Stromal cell of bone marrow (primary cell): ENCODE measurements around the gene COL7A1.

ENCODE experiments used
- DNase-seq: peaks from one replicate; pipeline ENCODE4 v3.0.0-alpha.2; 2012; ENCODE audit warnings: low read depth

Gene COL7A1

DNA sequence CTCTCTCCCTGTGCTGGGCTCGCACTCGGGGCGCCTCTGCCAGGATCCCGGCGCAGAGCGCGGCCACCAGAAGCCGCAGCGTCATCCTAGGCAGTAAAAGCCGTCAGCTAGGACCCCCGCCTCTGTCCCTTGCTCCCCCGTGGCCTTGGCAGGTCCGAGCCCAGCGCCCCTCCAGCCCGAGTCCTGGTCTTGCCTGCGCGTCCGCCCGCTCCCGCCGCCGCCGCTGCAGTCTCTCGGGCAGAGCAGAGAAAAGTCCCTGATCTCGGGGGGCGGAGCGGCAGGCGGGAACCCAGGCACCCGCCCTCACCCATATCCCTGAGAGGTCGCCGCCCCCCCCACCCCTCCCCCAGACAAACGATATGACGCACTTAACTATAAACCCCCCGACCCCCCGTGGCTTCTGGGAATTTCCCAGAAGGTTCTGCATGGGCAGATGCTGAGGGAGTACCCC lies at the start of gene COL7A1:
Gene COL7A1 (minus strand): TSS at position 255 of the 451 bp plus-strand sequence. CDS start 170 bp downstream, at position 85.
- no peak for DNase-seq

DNA sequence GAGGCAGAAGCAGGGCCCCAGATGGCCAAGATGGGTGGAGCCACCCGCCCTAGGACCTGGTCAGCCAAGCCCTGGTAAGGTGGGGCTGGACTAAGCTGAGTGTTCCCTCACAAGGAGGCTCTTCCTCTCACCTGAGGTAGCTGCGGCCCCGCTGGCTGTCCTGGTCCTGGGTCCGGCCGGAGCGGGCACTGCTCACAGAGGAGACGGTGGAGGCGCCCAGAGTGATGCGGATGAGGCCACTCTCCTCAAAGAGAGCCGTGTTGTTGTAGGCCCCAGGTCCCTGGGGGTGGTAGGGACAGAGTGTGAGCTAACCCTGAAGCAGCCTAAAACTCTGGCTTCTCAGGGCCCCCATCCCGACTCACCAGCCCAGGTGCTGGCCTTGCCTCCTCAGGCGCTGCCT lies 47.5 kb upstream of the COL7A1 start:
- no peak for DNase-seq

DNA sequence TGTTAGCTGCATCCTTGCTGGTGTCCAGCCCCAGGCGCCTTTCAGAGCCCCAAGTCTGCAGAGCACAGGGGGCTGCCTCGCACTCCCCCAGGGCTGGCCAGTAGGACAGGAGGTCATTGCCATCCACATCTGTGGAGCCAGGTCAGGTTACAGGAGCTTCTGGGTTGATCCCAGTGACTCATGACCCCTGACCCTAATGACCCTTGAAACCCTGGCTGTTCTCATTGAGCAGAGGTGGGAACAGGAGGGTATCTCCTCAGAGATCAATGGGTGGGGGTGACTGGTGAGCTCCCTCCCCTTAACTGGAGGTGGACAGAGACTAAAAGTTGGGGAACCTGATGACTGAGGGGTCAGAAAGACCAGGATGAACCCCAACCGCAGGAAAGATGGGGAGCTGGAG lies 46.3 kb upstream of the COL7A1 start:
- no peak for DNase-seq

DNA sequence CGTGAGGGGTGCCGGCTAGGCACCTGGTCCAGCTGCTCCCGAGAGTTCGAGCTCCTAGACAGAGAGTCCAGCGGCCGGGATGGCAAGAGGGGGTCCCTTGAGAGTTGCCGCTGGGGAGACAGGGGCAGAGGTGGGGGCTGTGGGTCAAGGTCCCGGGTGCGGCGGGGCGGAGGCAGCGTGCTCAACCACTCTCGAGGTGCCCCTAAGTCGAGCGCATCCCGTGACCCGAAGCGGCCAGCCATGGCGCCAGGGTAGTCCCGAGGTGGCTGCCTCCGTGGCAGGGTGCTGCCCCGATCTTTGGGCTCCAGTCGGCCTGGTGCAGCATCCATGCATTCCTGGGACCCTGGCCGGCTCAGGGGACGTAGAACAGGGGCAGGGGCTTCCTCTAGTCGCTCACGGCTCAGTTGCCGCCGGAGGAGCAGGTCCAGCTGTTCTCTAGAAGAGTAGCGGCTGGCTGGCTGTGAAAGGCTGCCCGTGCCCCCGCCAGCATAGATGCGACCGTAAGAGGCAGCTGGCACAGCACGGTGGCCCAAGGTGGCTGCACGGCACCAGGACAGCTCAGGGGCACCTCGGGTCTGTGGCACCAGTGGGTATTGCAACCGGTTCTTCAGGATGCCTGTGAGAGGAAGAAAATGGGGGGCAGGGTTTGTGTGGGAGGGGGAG lies 44.9 kb upstream of the COL7A1 start:
- no peak for DNase-seq

DNA sequence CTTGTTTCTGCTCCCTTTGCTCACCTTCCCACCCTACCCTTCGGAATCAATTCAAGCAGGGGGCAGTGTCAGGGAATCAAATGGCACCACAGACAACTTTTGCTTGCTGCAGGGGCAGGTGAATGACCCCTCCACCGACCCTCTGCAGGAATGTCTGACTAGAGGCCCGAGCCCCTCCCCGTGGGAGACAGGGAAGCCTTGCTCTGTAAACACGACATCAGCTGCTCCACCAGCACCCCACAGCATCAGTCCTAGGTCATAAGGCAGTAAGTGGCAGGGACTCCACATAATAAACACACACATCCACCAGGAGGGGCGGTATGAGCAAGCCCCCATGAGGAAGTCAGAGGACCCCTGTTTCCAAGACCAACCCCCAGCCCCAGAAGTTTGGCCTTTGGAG lies 42.2 kb upstream of the COL7A1 start:
- no peak for DNase-seq

DNA sequence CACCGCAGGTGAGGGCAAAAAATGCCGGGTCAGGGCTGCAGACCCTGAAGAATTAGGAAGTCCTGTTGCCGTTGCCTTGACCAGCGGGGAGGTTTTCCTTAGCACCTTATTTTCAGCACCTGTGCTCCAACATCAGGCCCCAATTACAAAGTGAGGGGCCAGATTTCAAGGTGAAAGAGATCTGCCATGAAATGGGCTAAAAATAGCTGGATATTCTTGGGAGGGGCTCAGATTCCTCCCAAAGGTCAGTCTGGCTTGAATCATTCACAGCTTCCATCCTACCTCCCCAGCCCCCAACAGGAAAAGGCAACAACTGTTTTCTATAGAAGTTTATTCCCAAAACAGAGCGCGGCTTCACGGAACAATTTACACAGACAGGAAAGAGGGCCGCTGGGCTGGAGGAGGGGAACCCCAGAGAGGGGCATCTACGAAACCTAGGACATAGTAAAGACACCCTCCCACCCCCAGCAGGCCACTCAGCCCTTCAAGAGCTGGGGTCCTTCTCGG lies 41.1 kb upstream of the COL7A1 start:
- DNase-seq = no peak

DNA sequence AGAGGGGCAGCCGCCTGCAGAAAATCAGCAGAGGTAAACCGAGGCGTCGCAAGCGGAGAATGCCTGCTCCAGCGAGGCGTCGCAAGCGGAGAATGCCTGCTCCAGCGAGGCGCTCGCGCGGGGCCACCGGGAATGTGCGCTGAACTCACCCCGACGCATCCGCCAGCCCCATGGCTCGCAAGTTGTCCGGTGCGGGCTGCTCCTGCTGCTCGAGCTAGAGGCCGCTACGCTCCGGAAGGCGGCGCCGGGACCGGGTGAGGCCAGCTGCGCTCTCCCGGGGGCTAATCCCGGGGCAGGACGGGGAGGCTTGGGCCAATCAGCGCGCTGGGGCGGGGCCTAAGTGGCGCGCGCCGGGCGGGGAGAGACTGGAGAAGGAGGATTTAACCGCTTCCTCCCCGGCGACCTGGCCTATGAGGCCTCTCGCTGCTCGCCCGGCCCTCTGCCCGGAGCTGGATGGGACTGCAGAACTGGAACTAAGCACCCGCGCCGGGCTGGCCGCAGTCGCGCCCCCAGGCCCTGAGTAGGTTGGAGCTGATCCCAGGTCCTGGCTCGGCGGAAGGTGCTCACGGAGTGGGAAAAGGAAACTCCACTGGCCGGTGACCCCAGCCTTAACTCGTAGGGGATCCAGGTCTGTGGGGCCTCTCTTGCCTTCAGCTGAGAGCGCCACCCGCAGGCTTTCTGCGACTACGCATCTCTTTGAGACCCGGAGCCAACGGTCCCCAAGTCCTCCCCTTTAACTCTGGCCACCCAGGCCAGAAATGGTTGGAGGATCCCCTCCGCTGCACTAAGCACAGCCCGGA lies 40.3 kb upstream of the COL7A1 start, which contains the start of gene SLC26A6:
Gene SLC26A6 (minus strand): TSS at position 240 of the 800 bp plus-strand sequence. CDS start 68 bp downstream, at position 172.
- DNase-seq = peak; percentile 95

DNA sequence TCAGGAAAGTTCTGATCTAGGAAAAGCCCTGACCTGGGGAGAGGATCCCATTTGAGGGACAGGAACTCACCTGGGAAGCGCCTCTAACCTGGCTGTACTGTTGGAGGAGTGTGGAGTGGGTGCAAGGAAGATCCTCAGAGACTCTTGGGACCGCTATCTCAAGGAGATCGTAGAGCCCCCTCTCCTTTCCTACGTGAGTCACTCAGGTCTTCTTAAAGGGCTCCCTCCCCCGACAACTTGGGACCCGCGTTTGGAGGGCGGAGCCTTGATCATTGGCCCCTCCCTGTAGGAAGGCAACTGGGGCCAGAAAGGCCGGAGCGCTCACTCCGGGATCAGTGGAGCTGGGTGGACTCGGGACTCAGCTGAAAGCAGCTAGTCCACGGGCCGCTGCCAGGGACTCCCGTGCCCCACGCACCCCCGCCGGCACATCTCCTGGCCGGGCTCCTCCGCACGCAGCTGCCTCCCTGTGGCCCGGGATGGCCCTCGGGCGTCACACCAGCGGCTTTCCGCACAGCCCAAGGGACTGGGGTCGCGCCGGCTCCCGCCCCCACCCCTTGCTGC lies 39.6 kb upstream of the COL7A1 start:
- DNase-seq = peak; percentile 21

DNA sequence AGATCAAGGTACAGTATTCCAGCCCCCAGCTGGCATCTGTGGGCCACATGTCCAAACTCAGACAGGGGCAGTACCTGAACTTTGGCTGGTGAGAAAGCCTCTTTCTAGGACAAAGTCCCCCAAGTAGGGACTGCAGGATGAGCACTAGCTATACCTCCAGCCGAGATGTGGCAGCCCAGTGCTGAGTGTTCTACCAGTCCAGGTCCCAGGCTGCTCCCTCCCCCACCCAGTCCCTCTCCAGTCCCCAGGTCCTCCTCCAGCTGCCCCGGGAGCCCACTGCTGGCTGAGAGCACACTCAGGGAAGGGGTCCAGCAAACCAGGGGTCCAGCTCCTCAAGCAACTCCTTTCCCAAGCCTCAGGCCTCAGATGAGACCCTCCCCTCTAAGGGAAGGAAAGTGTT lies 38.6 kb upstream of the COL7A1 start:
- DNase-seq = no peak

DNA sequence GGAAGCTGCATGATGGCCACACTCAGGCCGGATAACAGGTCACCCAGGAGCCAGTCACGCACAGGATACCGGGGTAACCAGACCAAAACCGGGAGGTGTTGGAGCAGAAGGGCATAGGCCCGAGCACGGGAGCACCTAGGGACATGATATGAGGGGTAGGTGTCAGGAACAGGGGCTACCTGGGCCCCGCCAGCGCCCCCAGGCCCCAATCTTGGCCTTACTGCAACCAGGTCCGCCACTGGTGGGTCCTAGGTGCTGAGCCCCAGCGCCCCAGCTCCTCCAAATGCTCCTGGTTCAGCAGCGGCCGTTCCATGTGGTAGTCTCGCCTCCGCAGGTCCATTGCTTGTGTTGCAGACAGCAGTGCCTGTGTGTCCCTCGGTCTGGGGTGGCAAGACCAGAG lies 38.1 kb upstream of the COL7A1 start:
- DNase-seq = no peak

DNA sequence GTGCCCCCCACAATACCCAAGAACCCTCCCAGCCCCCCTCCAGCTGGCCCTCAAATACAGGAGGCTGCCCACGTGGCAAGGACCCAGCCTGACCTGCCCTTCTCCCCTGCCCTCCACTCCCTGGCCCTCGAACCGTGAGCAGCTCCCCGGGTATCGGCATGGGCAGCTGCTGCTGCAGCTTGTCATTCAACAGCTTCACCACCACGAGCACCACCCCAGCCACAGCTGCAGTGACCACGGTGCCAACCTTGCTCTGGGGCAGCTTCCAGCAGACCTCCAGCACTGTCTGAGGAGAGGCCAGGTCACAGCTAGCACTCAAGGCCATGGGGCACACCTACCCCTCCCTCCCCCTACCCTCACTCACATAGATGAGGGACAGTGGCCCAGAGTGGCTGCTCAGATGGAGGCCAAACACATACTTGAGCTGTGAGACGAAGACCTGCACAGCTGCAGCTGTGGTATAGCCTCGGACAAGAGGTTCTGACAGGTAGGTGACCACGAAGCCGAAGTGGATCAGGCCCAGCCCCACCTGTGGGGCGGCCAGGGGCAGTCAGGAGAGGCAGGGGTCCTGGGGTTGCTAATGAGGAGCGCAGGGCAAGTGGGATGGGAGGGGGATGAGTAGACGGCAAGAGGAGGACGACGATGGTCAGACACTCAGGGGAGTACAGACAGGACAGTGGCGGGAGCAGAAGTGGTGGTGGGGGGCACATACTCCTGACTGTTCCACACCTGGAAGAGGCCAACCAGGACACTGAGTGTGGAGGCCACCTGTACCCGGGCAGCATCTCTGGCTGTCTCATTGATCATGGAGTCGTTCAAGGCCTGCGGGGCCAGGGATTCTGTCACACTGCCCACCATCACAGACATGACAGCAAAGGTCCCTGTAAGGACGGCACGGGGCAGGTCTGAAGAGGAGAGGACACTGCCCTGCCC lies 36.7 kb upstream of the COL7A1 start:
- no peak for DNase-seq

DNA sequence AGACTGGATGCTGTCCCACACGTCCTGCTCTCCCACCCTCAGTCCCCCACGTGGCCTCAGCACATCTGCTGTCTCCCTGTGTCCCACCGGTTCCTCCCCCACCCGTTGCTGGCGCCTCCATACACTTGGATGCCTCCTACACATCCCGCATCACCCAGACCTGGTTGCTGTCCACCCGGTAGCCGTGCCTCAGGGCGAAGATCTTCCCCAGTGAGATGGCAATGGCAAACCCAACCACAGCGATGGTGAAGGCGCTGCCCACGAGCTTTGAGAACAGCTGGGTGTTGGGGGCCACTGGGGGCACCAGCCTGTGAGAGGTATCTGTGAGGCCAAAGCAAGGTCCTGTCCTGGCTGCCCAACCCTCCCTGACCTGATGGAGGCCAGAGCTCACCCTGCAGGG lies 35.7 kb upstream of the COL7A1 start:
- DNase-seq = no peak

DNA sequence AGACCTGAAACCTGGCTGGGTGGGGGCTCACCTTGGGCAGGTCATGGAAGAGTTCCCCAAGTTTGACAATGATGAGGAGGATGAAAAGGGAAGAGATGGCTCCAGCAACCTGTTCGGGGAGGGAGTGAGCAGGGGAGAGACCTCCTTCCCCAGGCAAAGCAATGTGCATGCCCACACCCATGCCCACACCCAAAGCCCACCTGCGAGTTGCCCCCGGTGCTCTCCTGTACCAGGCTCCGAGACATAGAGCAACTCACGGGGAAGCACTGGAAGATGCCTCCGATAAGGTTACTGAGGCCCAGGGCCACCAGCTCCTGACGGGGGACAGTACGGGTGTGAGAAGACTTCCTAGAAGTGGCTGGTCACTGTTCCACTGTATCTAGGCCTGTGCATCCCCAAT lies 35.3 kb upstream of the COL7A1 start:
- no peak for DNase-seq

DNA sequence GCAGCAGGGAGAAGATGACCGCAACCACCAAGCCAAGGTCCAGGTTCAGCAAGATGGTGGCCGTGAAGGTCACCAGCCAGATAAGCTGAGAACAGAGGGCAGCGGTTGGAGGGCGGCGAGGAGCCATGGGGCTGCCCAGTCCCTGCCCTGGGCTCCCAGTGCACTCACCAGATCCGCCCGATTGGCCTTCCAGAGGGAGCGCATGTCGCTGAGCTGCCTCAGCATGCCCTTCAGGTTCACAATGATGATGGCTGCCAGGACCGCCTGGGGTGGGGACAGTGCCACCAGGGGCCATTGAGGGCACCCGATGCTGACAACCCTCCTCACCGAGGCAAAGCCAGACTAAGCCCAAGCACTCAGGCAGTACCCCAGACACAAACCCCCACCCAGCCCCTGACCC lies 34.8 kb upstream of the COL7A1 start:
- no peak for DNase-seq

DNA sequence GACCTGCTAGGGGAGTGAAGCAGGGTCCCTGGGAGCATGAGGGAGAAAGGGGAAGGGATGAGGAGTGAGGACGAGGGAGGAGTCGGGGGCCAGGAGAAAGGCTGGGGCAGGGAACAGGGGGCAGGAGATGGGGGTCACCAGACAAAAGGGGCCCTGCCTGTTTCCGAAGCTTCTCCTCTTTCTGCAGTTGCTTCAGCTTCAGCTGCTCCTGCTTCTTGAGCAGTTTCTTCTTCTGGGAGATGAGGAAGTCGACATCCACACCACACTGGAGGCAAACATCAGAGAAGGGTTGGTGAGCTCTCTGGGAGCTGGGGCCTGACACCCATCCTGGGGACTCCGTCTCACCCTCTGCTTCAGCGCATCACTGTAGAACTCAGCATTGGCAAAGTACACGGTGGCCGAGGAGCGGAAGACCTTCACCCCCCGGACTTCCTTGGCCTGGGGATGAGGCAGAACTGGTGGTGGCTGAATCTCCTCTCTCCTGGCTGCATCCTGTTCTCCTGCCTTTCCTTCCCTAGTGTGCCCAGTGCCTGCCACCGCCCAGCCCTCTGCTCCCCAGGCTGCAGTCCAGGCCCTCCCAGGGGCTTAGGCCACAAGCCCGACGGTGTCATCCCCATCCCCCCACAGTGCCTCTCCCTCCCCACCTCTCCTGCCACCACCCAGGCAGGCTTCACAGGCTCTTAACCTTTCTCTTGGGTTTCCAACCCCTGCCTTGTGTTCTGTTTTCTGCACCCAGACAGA lies 33.3 kb upstream of the COL7A1 start:
- DNase-seq = no peak

DNA sequence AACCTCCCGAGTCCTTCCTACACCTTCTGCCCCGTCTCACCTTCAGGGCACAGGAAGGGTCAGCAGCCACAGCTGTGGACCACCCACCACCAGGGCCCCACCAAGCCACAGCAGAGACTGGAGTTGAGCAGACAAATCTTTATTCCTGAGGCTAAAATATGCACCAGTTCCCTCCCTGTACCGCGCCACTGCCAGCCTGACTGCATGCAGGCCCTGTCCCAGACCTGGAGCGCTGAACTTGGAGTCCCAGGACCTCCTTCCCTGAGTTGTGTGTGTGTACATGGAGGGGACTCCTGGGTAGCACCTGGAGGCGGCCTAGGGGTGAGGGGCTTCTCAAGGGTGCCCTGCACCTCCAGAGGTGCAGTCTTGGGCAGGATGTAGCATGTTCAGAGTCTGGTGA lies 30.5 kb upstream of the COL7A1 start:
- no peak for DNase-seq

DNA sequence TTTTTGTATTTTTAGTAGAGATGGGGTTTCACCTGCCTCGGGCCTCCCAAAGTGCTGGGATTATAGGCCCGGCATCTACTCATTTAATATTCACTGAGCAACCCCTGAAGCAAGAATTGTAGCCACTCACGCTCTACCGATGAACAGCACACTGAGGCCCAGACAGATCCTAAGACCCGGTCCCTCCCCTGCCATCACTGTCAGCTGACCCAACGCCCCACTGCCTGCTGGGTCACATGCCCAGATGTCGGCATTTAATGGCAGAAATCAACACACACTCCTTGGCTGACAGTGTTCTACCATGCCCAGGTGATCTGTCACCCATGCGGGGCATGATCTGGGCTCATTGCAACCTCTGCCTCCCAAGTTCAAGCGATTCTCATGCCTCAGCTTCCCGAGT lies 29.6 kb upstream of the COL7A1 start:
- DNase-seq = no peak

DNA sequence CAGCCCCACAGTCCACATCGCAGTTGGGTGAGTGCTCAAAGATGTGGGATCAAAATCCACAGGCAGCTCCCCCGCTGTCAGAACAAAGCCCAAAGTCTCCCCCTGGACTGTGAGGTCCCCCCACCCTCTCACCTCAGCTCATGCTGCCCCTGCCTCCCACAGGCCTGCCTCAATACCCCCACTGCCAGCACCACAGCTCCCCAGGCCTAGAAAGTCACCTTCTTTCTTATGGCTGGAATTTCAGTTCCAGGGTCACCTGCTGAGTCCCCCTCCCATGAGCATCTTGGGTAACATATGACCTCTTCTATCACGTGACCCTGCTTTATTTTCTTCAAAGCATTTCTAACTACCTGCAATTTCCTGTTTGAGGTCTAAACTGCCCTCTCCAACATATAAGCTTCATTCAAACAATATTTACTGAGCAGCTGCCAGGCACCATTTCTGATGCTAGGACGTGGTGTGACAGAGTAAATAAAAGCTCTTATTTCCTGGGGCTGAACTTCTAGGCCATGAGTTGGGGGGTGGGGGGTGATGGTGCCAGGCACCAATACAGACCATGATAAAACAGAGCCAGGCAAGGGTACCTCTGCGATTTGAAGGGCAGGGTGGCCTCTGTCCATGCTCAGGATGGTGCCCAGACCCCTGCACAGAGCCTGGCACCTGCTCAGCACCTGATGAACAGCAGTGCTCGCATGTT lies 28.9 kb upstream of the COL7A1 start:
- no peak for DNase-seq

DNA sequence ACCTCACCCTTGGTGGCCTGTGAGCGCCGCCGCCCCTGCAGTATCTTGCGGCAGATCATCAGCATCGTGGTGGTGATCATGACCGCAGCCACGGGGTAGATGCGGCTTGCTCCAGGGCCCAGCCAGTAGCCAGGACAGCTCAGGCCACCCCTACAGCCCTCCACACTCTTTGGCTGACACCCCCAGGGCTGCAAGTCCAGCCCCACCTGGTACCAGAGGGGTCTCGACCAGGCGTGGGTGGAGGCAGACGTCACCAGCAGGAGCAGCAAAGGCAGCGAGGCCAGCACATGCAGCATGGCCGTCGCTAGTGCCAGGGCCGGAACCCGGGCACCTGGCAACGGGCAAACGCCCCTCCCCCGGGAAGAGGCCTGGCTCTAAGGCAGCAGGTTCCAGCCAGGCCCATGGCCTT lies 26.3 kb upstream of the COL7A1 start, which contains the start of gene TMEM89:
Gene TMEM89 (minus strand): TSS at position 309 of the 409 bp plus-strand sequence. CDS start 13 bp downstream, at position 296.
- no peak for DNase-seq
